Stimulated activated CD8-positive, alpha-beta memory T cell treated with anti-CD3 and anti-CD28 coated beads, Interleukin-7, amount 100 ng/mL, for 4 hours (primary cell): ENCODE measurements around the gene ITGAV.

Experiments used
- DNase-seq, 2 donors: peaks; one replicate each; pipeline ENCODE4 v3.0.0-alpha.2; 2020; ENCODE audit warnings: low read depth in 2 of 2

ITGAV gene

DNA sequence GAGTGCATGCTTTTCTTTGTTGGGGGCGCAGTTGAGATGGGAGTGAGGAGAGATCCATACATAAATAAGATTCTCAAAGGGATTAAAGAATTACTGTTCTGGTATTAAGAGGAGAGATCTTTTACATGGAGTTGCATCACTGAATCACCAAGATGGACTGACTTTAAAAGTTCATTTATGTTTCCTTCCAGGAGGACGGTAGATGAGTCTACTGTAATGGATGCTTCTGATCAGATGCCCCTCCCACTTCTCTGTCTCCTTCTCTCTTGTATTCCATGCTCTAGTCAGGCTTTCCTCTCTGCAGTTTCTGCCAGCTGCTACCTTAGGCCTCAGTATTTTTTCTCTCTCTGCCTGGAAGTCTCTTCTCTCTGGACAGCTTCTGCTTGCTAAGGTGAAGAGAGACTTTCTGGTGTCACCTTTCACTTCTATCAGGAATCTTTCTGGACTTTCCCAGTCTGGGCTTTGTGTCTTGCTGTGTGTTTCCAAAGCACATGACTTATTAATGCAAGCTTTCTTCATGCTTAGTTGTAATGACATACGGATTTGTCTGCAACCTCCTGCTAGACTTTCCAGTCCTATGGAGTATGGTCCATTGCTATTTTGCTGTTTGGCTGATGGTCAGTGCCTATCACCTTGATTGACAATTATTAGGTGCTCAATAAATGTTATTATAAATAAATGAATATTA lies 127.6 kb downstream of the ITGAV start:
- no peak for DNase-seq

DNA sequence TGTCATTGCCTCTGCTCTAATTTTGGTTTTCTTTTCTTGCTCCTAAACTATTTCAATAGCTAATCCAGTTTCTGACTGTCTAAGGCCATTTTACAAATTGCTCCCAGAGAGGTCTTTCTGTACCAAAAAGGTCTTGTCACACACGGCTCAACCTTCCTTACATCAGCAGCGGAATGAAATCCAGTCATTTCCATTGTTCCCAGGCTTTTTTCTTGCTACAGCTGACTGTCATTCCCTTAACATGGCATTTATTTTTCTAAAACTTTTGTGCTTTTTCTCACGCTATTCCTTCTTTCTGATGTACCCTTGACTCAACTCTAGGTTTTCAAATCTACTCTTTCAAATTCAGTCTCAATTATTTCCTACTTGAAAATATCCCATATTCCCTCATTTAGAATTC lies 128.3 kb downstream of the ITGAV start:
- DNase-seq = no peak

DNA sequence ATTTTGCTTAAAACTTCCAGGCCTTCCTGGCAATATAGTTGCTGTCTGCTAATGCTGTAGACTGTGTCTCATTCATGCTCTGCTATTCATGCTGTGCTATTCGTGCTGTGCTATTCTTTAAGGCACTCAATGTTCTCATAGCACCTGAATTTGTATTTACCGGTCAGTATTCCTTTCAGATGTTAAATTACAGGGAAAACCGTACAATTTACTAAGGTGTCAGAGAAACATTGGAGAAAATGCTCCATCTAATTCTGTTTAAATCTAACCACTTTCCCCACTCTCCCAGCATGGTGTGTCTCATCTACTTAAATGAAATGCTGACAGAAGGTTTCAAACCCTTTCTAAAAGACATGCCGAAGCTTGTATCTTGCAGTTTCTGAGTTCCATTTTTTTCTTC lies 129.0 kb downstream of the ITGAV start:
- DNase-seq = no peak

DNA sequence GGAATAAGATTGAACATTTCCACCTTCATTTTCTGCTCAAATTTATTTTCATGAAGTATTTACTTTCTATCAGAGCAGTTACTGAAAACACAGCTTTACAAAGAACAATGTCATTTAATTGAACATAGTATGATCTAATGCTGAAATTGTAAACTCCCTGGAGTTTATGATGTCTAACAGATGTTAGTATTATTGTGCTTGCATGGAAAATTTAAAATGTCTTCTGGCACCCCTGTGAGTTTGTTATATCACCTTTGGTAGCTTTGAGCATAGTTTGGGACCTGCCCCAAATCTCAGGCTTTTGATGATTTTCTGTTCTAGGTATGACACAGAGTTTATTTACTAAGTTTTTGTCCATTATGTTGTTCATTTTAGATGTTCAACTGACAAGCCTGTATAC lies 132.1 kb downstream of the ITGAV start:
- no peak for DNase-seq

DNA sequence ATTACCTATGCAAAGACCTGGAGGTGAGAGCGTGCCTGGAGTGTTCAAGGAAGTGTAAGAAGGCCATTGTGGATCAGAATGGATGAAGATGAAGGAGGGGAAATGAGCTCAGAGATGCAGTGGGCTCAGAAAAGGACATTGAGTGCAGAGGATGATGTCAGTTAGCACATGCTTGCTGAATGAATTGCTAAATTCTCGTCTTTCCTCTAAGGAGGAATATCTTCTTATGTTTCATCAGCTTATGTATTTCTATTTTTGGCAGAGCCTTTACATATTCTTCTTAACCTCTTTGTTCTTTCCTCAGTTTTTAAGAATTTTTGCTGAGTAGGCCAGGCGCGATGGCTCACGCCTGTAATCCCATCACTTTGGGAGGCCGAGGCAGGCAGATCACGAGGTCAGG lies 134.9 kb downstream of the ITGAV start:
- no peak for DNase-seq

DNA sequence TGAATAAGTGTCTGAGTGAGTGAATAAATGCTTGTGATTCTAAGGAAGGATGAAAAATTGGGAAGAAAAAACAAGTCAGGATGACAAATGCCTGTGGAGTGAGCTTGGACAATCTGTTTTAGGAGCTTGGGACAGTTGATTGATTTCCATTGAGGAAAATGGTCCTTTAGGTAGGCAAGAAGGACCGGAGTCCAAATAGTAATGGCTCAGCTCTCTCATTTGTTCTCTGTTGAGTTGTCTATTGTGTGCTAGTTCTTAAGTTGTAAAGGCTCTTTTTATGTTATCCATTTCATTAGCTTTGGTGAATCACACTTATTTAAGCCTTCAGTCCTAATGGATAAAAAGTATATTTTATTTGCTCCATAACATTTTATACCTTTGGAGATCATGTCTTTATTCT lies 135.9 kb downstream of the ITGAV start:
- no peak for DNase-seq

DNA sequence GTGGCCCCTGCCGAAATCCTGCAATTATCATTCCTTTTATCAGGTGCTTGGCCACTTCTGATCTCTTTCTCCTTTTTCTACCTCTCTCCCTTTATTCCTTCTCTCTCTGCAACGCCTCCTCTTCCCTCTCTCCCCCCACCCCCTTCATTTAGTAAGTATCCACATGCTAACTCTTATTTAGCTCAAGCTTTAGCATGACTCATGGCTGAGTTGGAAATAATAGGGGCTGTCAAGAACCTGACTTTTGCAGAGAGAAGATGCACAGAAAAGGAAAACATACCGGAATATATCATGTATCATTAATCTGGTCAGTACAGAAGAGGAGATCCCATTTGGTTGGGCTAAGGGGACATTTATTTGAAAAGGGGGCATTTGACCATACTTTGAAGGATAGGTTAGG lies 137.1 kb downstream of the ITGAV start:
- no peak for DNase-seq

DNA sequence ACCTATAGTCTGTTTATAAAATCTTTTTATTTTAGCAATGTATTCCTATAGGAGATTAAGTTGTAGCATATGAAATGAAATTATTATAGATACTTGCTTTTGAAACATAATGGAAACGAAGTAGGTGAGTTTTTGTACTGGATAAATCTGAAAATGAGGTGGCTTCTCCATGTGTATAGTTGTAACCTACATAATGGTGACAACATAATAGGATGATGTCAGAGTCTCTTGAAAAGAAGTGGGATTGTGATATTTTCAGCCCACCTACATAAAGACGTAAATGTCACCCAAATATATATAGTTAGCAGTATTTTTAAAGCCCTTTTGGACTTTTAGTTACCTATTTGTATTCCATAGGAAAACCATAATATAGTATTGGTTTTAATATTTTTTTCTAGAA lies 138.8 kb downstream of the ITGAV start:
- DNase-seq = no peak
